ENCODE results near the gene SPTLC2.

DNA sequence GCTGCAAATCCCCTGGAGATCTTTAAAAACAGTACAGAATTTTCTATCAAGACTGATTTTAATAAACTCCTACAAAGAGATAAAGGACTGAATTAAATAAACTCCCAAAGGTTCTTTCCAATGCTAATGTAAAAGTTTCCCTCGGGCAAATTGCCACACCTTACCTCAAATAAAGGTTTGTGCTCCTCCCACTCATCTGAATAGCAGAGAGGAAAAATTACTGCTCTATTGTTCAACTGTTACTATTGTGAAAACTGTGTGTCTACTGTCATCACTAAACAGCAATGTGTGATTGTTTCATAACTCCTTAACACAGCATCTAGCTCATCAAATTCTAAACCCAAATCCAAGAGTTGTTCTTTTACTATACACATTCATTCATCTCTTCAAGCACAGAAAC is 3.2 kb downstream of the SPTLC2 start:
- TF ChIP-seq, protein P1, sequence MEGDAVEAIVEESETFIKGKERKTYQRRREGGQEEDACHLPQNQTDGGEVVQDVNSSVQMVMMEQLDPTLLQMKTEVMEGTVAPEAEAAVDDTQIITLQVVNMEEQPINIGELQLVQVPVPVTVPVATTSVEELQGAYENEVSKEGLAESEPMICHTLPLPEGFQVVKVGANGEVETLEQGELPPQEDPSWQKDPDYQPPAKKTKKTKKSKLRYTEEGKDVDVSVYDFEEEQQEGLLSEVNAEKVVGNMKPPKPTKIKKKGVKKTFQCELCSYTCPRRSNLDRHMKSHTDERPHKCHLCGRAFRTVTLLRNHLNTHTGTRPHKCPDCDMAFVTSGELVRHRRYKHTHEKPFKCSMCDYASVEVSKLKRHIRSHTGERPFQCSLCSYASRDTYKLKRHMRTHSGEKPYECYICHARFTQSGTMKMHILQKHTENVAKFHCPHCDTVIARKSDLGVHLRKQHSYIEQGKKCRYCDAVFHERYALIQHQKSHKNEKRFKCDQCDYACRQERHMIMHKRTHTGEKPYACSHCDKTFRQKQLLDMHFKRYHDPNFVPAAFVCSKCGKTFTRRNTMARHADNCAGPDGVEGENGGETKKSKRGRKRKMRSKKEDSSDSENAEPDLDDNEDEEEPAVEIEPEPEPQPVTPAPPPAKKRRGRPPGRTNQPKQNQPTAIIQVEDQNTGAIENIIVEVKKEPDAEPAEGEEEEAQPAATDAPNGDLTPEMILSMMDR (IDR thresholded peaks at IDR 0.05), result no peak
- no peak for TF ChIP-seq POLR2A (IDR thresholded peaks at IDR 0.05)

All from prostate gland (tissue), 2 donors.